Hepatocyte (in vitro differentiated cells): ENCODE measurements around the gene TMPRSS9. TPM values are rescaled to one million over a fixed set of nuclear protein-coding genes. Genes with fewer than 3 reads are reported as not detected.

Source experiments
- DNase-seq: peaks from one replicate; pipeline ENCODE4 v3.0.0-alpha.2; 2016; ENCODE audit warnings: low spot score
- H2AFZ ChIP-seq: fragments of 200-600 bp; sonication (generic); 2 replicates; pipeline ENCODE4 v1.6.0; 2016; ENCODE audit warnings: antibody characterized with exemption, mild to moderate bottlenecking
- H3K27ac ChIP-seq: fragments of 200-600 bp; sonication (generic); 2 replicates; pipeline ENCODE4 v1.5.1; 2016; ENCODE audit warnings: mild to moderate bottlenecking
- H3K27me3 ChIP-seq: fragments of 200-600 bp; sonication (generic); 2 replicates; pipeline ENCODE4 v1.6.1; 2016
- H3K36me3 ChIP-seq: fragments of 200-600 bp; sonication (generic); replicated peaks from 2 replicates; pipeline ENCODE4 v1.5.1; 2016; ENCODE audit warnings: low read depth; ENCODE audit not compliant: insufficient read depth
- H3K4me1 ChIP-seq: fragments of 200-600 bp; sonication (generic); 2 replicates; pipeline ENCODE4 v1.5.1; 2016; ENCODE audit warnings: mild to moderate bottlenecking, moderate library complexity; ENCODE audit not compliant: insufficient read depth
- H3K4me2 ChIP-seq: fragments of 200-600 bp; sonication (generic); 2 replicates; pipeline ENCODE4 v1.6.0; 2016
- H3K4me3 ChIP-seq: fragments of 200-600 bp; sonication (generic); 2 replicates; pipeline ENCODE4 v1.5.1; 2016; ENCODE audit warnings: mild to moderate bottlenecking
- H3K79me2 ChIP-seq: fragments of 200-600 bp; sonication (generic); 2 replicates; pipeline ENCODE4 v1.6.0; 2017; ENCODE audit warnings: mild to moderate bottlenecking
- H3K9me2 ChIP-seq: fragments of 200-600 bp; sonication (generic); replicated peaks from 2 replicates; pipeline ENCODE4 v1.6.0; 2017; ENCODE audit warnings: mild to moderate bottlenecking; ENCODE audit not compliant: insufficient read depth
- H3K9me3 ChIP-seq: fragments of 200-600 bp; sonication (generic); 2 replicates; pipeline ENCODE4 v1.5.1; 2016; ENCODE audit warnings: low read depth, mild to moderate bottlenecking
- H4K20me1 ChIP-seq: fragments of 200-600 bp; sonication (generic); 2 replicates; pipeline ENCODE4 v1.6.0; 2016; ENCODE audit warnings: mild to moderate bottlenecking; ENCODE audit not compliant: insufficient read depth, poor library complexity, severe bottlenecking
- EZH2 ChIP-seq: fragments of 200-600 bp; sonication (generic); IDR thresholded peaks from 2 replicates; pipeline ENCODE4 v1.6.1; 2016; ENCODE audit warnings: antibody characterized with exemption, mild to moderate bottlenecking, borderline replicate concordance
- EZH2phosphoT487 ChIP-seq: fragments of 200-600 bp; sonication (generic); IDR thresholded peaks from one replicate; pipeline ENCODE4 v1.6.1; 2018; ENCODE audit warnings: antibody characterized with exemption, mild to moderate bottlenecking, low read depth, moderate library complexity; ENCODE audit not compliant: unreplicated experiment, severe bottlenecking
- WGBS: methylation state at CpG from one replicate; pipeline ENCODE4 v1.1.6; 2016; ENCODE audit warnings: low lambda C conversion rate; ENCODE audit errors: missing lambda C conversion rate; 5-methylcytosine and 5-hydroxymethylcytosine counted together
- polyA plus RNA-seq: library from polyadenylated mRNA; unstranded; fragments of >200 nt; fragmentation: Nextera tagmentation; extraction: Ambion mirVana; gene quantifications from 2 replicates; pipeline ENCODE4 v1.2.1, GENCODE V29; 2016
- total RNA-seq: library from RNA; depleted of rRNA; stranded (reverse); fragments of >200 nt; gene quantifications from 2 replicates; pipeline ENCODE4 v1.2.3, GENCODE V29; 2014
- TF ChIP-seq, protein P1 (sequence below): fragments of 200-600 bp; sonication (generic); IDR thresholded peaks from 2 replicates; pipeline ENCODE4 v1.5.1; 2016; ENCODE audit warnings: antibody characterized with exemption, mild to moderate bottlenecking; ENCODE audit not compliant: poor library complexity

The TMPRSS9 gene
- total and polyA plus RNA-seq, 2 experiments from 2014 or later, result 0.23 TPM; not detected in 1

DNA sequence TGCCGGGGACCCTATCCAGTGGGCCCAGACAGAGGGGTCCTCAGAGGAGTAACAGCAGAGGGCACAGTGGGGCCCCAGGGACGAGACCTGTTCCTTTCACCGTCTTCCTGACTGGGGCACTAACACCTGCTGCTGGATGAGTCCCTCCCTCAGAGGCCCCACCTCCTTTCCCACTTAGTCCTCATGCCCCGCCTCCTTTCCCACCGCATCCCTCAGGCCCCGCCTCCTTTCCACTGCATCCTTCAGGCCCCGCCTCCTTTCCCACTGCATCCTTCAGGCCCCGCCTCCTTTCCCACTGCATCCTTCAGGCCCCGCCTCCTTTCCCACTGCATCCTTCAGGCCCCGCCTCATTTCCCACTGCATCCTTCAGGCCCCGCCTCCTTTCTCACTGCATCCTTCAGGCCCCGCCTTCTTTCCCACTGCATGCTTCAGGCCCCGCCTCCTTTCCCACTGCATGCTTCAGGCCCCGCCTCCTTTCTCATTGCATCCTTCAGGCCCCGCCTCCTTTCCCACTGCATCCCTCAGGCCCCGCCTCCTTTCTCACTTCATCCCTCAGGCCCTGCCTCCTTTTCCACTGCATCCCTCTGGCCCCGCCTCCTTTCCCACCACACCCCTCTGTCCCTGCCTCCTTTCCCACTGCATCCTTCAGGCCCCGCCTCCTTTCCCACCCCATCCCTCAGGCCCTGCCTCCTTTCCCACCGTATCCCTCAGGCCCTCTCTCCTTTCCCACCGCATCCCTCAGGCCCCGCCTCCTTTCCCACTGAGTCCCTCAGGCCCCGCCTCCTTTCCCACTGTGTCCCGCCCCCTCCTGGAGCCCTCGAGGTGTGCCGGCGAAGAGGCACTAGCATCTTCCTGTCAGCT, 24.8 kb upstream of the TMPRSS9 start:
- Histone ChIP-seq H3K27me3 (no peaks in the 10 kb centered on the region), H3K9me3 (no peaks in the 10 kb centered on the region), H3K36me3 (no peaks in the 10 kb centered on the region), H3K9me2 (no peaks in the 10 kb centered on the region), H3K4me1 (peaks cover 36% of the 10 kb centered on the region), H2AFZ (no peak overlapping the region), H3K4me2 (no peak overlapping the region), H3K4me3 (no peak overlapping the region), H3K79me2 (peaks cover 63% of the 10 kb centered on the region), H4K20me1 (no peaks in the 10 kb centered on the region), H3K27ac (no peak overlapping the region)
- DNase-seq, result no peak
- TF ChIP-seq, protein P1, sequence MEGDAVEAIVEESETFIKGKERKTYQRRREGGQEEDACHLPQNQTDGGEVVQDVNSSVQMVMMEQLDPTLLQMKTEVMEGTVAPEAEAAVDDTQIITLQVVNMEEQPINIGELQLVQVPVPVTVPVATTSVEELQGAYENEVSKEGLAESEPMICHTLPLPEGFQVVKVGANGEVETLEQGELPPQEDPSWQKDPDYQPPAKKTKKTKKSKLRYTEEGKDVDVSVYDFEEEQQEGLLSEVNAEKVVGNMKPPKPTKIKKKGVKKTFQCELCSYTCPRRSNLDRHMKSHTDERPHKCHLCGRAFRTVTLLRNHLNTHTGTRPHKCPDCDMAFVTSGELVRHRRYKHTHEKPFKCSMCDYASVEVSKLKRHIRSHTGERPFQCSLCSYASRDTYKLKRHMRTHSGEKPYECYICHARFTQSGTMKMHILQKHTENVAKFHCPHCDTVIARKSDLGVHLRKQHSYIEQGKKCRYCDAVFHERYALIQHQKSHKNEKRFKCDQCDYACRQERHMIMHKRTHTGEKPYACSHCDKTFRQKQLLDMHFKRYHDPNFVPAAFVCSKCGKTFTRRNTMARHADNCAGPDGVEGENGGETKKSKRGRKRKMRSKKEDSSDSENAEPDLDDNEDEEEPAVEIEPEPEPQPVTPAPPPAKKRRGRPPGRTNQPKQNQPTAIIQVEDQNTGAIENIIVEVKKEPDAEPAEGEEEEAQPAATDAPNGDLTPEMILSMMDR, result no peak
- TF ChIP-seq EZH2phosphoT487 (no peak), EZH2 (no peak)
- 99% methylated on average over 10 of the region's 26 CpGs for WGBS

DNA sequence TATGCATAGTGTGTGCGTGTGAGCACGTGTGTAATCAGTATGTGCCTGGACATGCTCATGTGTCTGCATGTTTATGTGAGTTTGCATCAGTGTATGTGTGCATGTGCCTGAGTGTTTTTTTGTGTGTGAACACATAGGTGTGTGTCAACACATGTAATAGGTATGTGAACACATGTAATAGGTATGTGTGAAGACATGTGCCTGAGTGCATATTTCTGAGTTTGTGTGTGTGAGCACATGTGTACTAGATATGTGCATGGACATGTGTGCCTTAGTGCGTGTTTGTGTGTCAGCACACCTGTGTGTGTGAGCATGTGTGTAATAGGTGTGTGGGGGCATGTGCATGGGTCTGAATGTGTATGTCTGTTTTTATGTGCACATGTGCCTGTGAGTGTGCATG, 24.2 kb upstream of the TMPRSS9 start:
- 98% methylated on average over 3 of the region's 3 CpGs for WGBS
- no peak for DNase-seq
- Histone ChIP-seq H3K27me3 (no peaks in the 10 kb centered on the region), H3K9me2 (no peaks in the 10 kb centered on the region), H3K4me2 (no peak overlapping the region), H3K36me3 (no peaks in the 10 kb centered on the region), H3K27ac (no peak overlapping the region), H2AFZ (no peak overlapping the region), H3K4me1 (peaks cover 33% of the 10 kb centered on the region), H3K4me3 (no peak overlapping the region), H3K79me2 (peaks cover 61% of the 10 kb centered on the region), H4K20me1 (no peaks in the 10 kb centered on the region), H3K9me3 (no peaks in the 10 kb centered on the region)
- TF ChIP-seq, protein P1, result no peak
- TF ChIP-seq EZH2 (no peak), EZH2phosphoT487 (no peak)

DNA sequence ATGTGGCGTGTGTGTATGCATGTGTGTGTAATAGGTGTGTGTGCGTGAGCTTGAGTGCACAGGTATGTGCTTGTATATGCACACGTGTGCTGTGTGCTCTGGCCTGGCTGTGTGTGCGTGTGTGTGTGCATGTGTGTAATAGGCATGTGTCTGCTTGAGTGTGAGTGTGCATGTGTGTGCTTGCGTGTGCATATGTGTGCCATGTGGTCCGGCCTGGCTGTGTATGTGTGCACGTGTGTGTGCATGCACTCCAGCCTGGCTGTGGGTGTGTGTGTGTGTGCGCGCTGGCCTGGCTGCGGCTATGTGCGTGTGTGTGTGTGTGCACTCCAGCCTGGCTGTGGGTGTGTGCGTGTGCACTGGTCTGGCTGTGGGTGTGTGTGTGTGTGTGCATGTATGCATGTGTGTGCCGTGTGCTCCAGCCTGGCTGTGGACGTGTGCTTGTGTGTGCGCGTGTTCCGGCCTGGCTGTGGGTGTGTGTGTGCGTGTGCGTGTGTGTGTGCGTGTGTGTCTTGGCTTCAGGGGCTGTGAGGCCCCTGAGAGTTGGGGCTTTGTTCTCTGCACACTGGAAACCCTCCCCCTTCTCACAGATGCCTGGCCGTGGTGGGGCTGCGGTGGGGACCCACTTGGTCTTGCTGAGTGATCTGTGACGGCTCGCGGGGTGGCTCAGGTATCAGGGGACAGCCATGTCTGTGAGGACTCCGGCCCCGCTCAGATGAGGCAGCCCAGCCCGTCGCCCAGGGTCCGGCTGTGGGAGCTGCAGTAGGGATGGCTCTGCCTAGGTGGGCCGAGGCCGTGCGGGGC, 23.3 kb upstream of the TMPRSS9 start:
- DNase-seq, result no peak
- WGBS, result 85% methylated on average over 33 of the region's 33 CpGs
- H3K9me3 ChIP-seq, result no peaks in the 10 kb centered on the region
- no peaks in the 10 kb centered on the region for H3K27me3 ChIP-seq
- peaks cover 24% of the 10 kb centered on the region for H3K4me1 ChIP-seq
- H3K36me3 ChIP-seq, result no peaks in the 10 kb centered on the region
- peaks cover 55% of the 10 kb centered on the region for H3K79me2 ChIP-seq
- no peak overlapping the region for H3K4me3 ChIP-seq
- no peaks in the 10 kb centered on the region for H3K9me2 ChIP-seq
- peak overlapping the region; percentile 74 for H3K27ac ChIP-seq
- no peak overlapping the region for H2AFZ ChIP-seq
- no peak overlapping the region for H3K4me2 ChIP-seq
- no peaks in the 10 kb centered on the region for H4K20me1 ChIP-seq
- TF ChIP-seq EZH2phosphoT487 (no peak), EZH2 (no peak)
- TF ChIP-seq, protein P1, result no peak
